D721Med (cell line): ENCODE measurements around the gene GADL1.

Experiments
- DNase-seq: peaks from one replicate; pipeline ENCODE4 v3.0.0; 2011; ENCODE audit warnings: low spot score; ENCODE audit not compliant: insufficient read length
- FAIRE-seq: peaks from 2 replicates; lab custom pipeline; 2011; peaks lifted over from hg19 to GRCh38; lab: Jason Lieb, UNC
- TF ChIP-seq, protein P1 (sequence below): IDR thresholded peaks from 2 replicates; pipeline ENCODE4 v1.5.1; 2012; ENCODE audit warnings: mild to moderate bottlenecking, control low read depth; ENCODE audit not compliant: insufficient read depth; ENCODE audit errors: missing control alignments

Gene GADL1

DNA sequence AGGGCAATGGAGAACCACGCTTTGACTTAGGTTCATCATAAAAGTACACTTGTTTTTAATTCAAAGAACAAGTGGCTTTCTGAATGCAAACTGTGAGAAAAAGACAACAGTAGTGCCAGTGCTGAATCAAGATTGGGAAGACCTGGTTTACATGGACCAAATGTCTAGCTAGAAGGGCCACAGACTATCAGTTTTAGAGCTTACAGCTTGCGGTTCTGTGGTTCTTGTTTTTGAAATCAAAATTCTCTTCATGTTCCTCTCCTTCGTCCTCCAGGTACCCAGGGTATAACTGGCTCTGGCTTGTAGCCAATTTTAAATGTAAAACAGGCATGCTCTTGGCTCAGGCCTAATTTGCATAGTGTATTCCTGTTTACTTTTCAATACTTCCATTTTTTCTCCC lies 163.5 kb downstream of the GADL1 start:
- DNase-seq: no peak
- no peak for FAIRE-seq
- TF ChIP-seq, protein P1, sequence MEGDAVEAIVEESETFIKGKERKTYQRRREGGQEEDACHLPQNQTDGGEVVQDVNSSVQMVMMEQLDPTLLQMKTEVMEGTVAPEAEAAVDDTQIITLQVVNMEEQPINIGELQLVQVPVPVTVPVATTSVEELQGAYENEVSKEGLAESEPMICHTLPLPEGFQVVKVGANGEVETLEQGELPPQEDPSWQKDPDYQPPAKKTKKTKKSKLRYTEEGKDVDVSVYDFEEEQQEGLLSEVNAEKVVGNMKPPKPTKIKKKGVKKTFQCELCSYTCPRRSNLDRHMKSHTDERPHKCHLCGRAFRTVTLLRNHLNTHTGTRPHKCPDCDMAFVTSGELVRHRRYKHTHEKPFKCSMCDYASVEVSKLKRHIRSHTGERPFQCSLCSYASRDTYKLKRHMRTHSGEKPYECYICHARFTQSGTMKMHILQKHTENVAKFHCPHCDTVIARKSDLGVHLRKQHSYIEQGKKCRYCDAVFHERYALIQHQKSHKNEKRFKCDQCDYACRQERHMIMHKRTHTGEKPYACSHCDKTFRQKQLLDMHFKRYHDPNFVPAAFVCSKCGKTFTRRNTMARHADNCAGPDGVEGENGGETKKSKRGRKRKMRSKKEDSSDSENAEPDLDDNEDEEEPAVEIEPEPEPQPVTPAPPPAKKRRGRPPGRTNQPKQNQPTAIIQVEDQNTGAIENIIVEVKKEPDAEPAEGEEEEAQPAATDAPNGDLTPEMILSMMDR: no peak

DNA sequence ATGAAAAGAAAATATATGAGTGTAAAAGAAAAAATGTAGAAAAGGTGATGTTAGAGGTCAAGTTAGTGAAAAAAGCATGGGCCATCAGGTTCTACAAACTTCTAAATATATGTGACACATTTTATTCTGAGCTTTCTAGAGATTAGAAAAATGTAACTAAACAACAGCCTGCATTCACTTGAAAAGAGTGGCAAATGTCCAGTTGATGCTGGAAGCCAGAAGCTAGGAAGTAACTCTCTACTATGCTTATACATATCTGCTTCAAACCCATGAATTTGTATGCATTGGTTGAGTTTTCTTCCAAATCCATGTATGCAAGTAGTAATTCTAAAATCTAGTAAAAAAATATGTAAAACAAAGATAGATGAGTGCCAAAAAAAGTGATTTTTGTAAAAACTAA lies 164.5 kb downstream of the GADL1 start:
- DNase-seq: no peak
- no peak for FAIRE-seq
- TF ChIP-seq, protein P1: no peak

- TF ChIP-seq, protein P1: no peak
- no peak for DNase-seq
- FAIRE-seq: no peak
These were observed 164.9 kb downstream of the GADL1 start for GRCh38 chr3:30729512-30729911.

- TF ChIP-seq, protein P1: no peak
- no peak for DNase-seq
- no peak for FAIRE-seq
These were observed 166.3 kb downstream of the GADL1 start for GRCh38 chr3:30728143-30728542.

- FAIRE-seq (no peak), DNase-seq (no peak)
- TF ChIP-seq, protein P1: no peak
These were observed 169.6 kb downstream of the GADL1 start for GRCh38 chr3:30724863-30725262.

DNA sequence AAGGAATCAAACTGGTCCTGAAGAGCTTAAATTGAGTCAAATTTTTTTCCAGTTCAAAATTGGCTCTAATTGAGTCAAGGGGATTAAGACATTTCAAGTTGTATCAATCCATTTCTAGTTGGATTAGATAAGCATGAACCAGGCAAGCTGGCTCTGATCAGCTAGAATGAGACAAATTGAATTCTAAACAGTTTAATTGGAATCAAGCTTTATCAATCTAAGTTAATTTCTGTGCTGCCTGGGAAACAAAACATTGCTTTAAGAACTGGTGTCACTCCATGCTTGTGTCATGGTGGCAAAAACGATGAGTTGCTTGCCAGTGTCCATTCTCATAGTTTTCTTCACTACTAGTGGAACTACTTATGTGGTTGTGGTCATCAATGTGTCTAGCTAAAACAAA lies 171.2 kb downstream of the GADL1 start:
- DNase-seq: no peak
- TF ChIP-seq, protein P1: no peak
- FAIRE-seq: no peak

DNA sequence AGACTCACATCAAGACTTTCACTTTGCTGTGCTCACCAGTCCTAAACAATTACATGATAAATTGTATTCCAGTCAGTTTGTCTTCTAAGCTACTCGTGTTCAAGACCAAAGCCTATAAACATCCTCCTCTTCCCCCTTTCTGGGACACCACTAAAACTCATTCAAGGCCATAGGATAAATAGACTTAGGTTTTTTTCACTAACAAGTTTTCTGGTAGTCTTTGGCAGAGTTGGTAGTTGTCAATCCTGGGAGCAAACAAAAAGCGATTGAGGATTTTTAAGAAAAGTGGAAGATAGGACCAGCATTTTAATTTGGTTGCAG lies 173.2 kb downstream of the GADL1 start:
- no peak for FAIRE-seq
- DNase-seq: no peak
- TF ChIP-seq, protein P1: no peak
